Effector memory CD8-positive, alpha-beta T cell (primary cell): ENCODE results near the gene CNKSR3.

Source experiments
- ATAC-seq: fragments of 150-1000 bp; cut with Tn5 transposase; replicated peaks from 2 replicates; pipeline ENCODE4 v1.10.0; 2021; ENCODE audit warnings: mild to moderate bottlenecking, moderate library complexity
- DNase-seq, 3 experiments: peaks; one replicate each; pipeline ENCODE4 v3.0.0; 2021
- H3K27ac Mint-ChIP-seq, 2 donors: one replicate each; pipeline ENCODE4 v1.8.0; 2022; ENCODE audit warnings: mild to moderate bottlenecking in 2 of 2, mixed read lengths in 2 of 2, moderate library complexity in 2 of 2
- H3K27me3 Mint-ChIP-seq, 2 donors: one replicate each; pipeline ENCODE4 v1.8.0; 2022; ENCODE audit warnings: mixed read lengths in 2 of 2
- H3K36me3 Mint-ChIP-seq: one replicate; pipeline ENCODE4 v1.8.0; 2022; ENCODE audit warnings: mild to moderate bottlenecking, moderate library complexity, mixed read lengths; ENCODE audit not compliant: insufficient read depth
- H3K4me1 Mint-ChIP-seq, 2 donors: one replicate each; pipeline ENCODE4 v1.8.0; 2022; ENCODE audit warnings: low read depth in 2 of 2, mixed read lengths in 2 of 2
- H3K4me3 Mint-ChIP-seq, 2 donors: one replicate each; pipeline ENCODE4 v1.8.0; 2022; ENCODE audit warnings: mild to moderate bottlenecking in 2 of 2, mixed read lengths in 2 of 2, moderate library complexity in 2 of 2
- H3K9me3 Mint-ChIP-seq, 2 donors: one replicate each; pipeline ENCODE4 v1.8.0; 2022; ENCODE audit warnings: mixed read lengths in 2 of 2

Gene CNKSR3

GRCh38 chr6:154356113-154356512, 154.4 kb downstream of the CNKSR3 start:
- ATAC-seq = no peak
- Mint-ChIP-seq H3K4me1 (peaks cover 0 to 3% of the 10 kb centered on the region in 2 donors), H3K36me3 (no peaks in the 10 kb centered on the region), H3K4me3 (no peak overlapping the region), H3K27ac (no peak overlapping the region), H3K9me3 (peaks cover 0 to 7% of the 10 kb centered on the region in 2 donors), H3K27me3 (peaks cover 38 to 43% of the 10 kb centered on the region in 2 donors)
- no peak for DNase-seq

DNA sequence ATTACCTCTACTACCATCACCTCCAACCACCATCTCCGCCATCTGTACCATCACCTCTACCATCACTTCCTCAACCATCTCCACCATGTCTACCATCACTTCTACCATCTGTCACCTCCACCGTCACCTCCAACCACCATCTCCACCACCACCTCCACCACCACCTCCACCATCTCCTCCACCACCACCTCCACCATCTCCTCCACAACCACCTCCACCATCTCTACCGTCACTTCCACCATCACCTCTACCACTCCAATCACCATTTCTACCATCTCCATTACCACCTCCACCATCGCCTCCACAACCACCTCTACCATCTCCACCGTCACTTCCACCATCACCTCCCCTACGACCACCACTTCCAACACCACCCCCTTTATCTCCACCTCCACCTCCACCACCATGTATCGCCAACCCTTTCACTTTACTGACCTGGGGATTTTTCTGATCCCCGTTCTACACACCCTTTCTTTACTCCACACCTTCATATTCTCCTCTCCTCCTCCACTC, 156.2 kb downstream of the CNKSR3 start:
- no peak overlapping the region for H3K27ac Mint-ChIP-seq

DNA sequence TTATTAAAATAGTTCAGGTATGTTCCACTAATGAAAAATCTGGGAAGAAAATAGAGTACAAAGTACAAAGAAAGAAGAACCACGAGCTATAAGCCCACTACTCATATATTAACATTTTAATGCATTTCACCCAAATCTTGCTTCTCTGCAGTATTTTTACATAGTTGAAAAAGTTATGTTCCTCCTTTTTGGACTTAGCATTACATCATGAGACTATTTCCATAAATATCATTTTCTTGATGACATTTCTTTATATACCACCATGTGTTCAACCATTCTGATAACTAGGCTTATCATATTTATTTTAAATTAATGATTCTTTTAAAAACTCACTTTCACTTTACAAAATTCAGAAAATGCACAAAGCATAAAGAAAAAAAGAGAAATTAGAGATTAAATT, 156.9 kb downstream of the CNKSR3 start:
- H3K27me3 Mint-ChIP-seq = peaks cover 21 to 24% of the 10 kb centered on the region in 2 donors
- H3K4me1 Mint-ChIP-seq = no peaks in the 10 kb centered on the region
- no peaks in the 10 kb centered on the region for H3K36me3 Mint-ChIP-seq
- no peak for ATAC-seq
- H3K27ac Mint-ChIP-seq = no peak overlapping the region
- DNase-seq = no peak
- H3K4me3 Mint-ChIP-seq = no peak overlapping the region
- H3K9me3 Mint-ChIP-seq = peaks cover 0 to 7% of the 10 kb centered on the region in 2 donors

More for the DNA sequence above, 156.2 kb downstream of the CNKSR3 start:
- H3K4me1 Mint-ChIP-seq = no peaks in the 10 kb centered on the region
- H3K36me3 Mint-ChIP-seq = no peaks in the 10 kb centered on the region
- H3K27me3 Mint-ChIP-seq = peaks cover 24 to 28% of the 10 kb centered on the region in 2 donors
- no peak for DNase-seq
- no peak for ATAC-seq
- no peak overlapping the region for H3K4me3 Mint-ChIP-seq
- H3K9me3 Mint-ChIP-seq = peaks cover 0 to 7% of the 10 kb centered on the region in 2 donors

DNA sequence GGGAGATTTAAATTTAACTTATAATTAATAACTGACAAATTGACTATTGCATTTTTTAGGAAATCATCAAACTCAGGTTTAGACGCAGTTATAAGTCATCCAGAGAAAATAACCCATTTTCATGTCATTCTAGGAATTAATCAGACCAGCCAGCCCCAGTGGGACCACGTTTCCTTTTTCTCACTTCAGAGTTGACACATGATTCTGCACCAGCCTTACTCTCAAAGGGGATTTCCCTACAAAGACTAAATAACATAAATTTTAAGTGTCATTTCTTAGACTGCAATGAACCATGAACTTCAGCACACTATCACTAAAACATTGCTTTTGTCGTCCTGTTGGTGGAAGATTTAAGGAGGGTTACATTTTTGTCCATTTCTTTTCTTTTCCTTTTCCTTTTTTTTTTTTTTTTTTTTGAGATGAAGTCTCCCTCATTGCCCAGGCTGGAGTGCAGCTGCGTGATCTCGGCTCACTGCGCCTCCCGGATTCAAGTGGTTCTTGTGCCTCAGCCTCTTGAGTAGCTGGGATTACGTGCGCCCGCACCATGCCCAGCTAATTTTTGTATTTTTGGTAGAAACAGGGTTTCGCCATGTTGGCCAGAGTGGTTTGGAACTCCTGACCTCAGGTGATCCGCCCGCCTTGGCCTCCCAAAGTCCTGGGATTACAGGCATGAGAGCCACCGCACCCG, 157.4 kb downstream of the CNKSR3 start:
- no peak overlapping the region for H3K27ac Mint-ChIP-seq
- H3K36me3 Mint-ChIP-seq = no peaks in the 10 kb centered on the region
- DNase-seq (no peak), ATAC-seq (no peak)
- no peaks in the 10 kb centered on the region for H3K4me1 Mint-ChIP-seq
- H3K27me3 Mint-ChIP-seq = peaks cover 18 to 24% of the 10 kb centered on the region in 2 donors
- peaks cover 0 to 7% of the 10 kb centered on the region in 2 donors for H3K9me3 Mint-ChIP-seq
- no peak overlapping the region for H3K4me3 Mint-ChIP-seq

GRCh38 chr6:154350293-154350692, 160.2 kb downstream of the CNKSR3 start:
- Mint-ChIP-seq H3K36me3 (no peaks in the 10 kb centered on the region), H3K27me3 (peaks cover under 1 to 17% of the 10 kb centered on the region in 2 donors), H3K4me1 (no peaks in the 10 kb centered on the region), H3K9me3 (peaks cover 0 to 7% of the 10 kb centered on the region in 2 donors), H3K27ac (no peak overlapping the region), H3K4me3 (no peak overlapping the region)
- DNase-seq (no peak), ATAC-seq (no peak)

DNA sequence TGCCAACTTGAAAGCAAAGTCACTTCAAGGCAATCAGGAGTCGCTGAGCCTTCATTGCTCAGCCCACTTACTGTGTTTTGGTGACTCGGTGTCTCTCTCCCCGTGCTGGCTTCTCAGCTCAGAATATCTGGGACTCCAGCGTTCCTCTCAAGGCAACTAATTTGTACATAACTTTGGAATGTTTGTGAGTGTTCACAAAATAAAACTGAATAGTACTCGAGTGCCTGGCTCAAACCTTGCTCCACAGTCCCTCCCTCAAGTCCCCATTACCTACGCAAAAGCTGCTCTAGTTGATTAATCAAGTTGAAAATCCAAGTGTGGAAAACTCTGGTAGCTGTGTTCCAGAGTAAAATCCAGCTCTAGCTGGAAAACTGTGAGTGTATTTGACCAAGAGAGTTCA, 162.5 kb downstream of the CNKSR3 start:
- ATAC-seq = no peak
- no peak for DNase-seq
- no peaks in the 10 kb centered on the region for H3K36me3 Mint-ChIP-seq

DNA sequence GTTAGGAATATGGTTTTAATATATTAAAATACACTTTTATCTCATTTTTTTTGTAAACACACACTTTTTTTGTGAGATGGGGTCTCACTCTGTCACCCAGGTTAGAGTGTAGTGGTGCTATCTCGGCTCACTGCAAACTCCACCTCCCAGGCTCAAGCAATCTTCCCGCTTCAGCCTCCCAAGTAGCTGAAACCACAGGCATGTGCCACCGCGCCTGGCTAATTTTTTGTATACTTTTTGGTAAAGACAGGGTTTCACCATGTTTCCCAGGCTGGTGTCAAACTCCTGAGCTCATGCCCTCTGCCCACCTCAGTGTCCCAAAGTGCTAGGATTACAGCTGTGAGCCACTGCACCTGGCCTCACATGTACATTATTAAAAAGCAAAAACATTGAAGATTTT, 164.7 kb downstream of the CNKSR3 start:
- H3K27ac Mint-ChIP-seq = no peak overlapping the region
- ATAC-seq (no peak), DNase-seq (no peak)
- H3K36me3 Mint-ChIP-seq = no peaks in the 10 kb centered on the region
- H3K4me3 Mint-ChIP-seq = no peak overlapping the region
- H3K27me3 Mint-ChIP-seq = peaks cover 10 to 18% of the 10 kb centered on the region in 2 donors
- no peaks in the 10 kb centered on the region for H3K9me3 Mint-ChIP-seq
- no peaks in the 10 kb centered on the region for H3K4me1 Mint-ChIP-seq

More for the DNA sequence above, 162.5 kb downstream of the CNKSR3 start:
- Mint-ChIP-seq H3K27ac (no peak overlapping the region), H3K27me3 (peaks cover 10 to 18% of the 10 kb centered on the region in 2 donors), H3K4me3 (no peak overlapping the region), H3K9me3 (no peaks in the 10 kb centered on the region), H3K4me1 (no peaks in the 10 kb centered on the region)

DNA sequence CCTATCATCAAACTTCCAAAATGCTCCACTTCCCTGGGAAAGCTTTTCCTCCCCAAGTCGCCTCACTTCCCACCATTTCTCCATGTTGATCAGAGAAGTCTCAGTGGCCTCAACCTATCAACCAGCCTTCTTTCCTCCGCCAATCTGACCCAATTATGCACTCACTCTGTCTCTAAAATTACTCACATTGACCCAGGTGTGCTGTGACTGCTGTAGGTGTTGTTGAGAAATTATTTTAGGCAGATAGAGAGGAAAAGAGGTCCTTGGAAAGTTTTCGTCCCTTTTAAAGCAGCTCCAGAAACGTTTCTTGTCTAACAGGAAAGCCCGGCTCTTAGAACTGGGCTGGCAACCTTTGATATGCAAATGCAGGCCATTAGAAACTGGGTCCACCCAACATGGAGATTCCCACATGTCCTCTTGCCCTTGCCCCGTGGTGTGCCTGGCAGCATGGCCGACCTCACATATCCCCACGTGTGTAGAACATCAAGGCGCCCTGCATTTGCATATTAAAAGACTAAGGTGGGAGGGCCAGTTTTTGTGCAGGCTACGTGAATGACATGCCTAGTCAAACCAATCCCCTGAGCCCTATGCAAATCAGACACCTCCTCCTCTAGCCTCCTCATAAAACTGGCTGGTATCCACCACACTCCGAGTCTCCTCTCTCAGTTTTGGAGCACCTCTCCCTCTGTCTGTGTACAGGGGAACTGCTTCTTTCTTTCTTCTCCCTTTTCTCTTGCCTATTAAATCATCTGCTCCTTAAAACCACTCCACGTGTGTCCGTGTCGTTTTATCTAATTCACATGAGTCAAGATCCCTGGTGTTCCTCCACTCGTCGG, 166.8 kb downstream of the CNKSR3 start:
- Mint-ChIP-seq H3K27me3 (peaks cover 10 to 18% of the 10 kb centered on the region in 2 donors), H3K27ac (no peak overlapping the region), H3K9me3 (no peaks in the 10 kb centered on the region), H3K36me3 (no peaks in the 10 kb centered on the region), H3K4me1 (no peaks in the 10 kb centered on the region), H3K4me3 (no peak overlapping the region)
- DNase-seq = no peak
- ATAC-seq = no peak

DNA sequence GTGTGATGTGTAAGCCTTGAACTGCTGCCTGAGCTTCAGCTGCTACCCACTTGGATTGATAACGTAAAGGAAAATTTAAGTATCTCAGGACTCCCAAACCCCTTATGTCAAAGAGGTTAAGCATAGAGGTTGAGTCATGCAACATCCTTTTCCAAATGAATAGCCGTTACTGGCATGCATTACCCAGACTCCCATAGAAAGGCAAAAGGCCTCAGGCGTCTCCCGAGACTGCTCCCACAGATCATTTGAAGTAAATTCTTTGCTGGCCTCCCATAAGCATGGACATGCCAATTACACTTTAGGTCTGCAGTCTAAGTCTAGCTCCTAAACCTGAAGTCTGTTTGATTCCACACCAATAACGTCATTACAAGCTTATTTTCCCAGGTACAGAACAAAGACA, 168.6 kb downstream of the CNKSR3 start:
- Mint-ChIP-seq H3K27me3 (peaks cover 10% of the 10 kb centered on the region in 2 donors), H3K27ac (no peak overlapping the region), H3K36me3 (no peaks in the 10 kb centered on the region), H3K4me3 (no peak overlapping the region), H3K4me1 (peaks cover 0 to 4% of the 10 kb centered on the region in 2 donors), H3K9me3 (no peaks in the 10 kb centered on the region)
- DNase-seq (no peak), ATAC-seq (no peak)

GRCh38 chr6:154341336-154341735, 169.1 kb downstream of the CNKSR3 start:
- ATAC-seq (no peak), DNase-seq (no peak)
- H3K27me3 Mint-ChIP-seq = peaks cover 10% of the 10 kb centered on the region in 2 donors
- no peaks in the 10 kb centered on the region for H3K36me3 Mint-ChIP-seq
- no peak overlapping the region for H3K27ac Mint-ChIP-seq
- no peaks in the 10 kb centered on the region for H3K9me3 Mint-ChIP-seq
- H3K4me3 Mint-ChIP-seq = no peak overlapping the region
- peaks cover 0 to 4% of the 10 kb centered on the region in 2 donors for H3K4me1 Mint-ChIP-seq
